Cardiac muscle cell (in vitro differentiated cells and primary cell): ENCODE measurements around the gene SNAP91. TPM values are rescaled to one million over a fixed set of nuclear protein-coding genes. Genes with fewer than 3 reads are reported as not detected.
"Not testable (repeated sequence)": the region's sequence is repeated elsewhere in the genome, so short reads cannot be mapped to it uniquely, and the experiment has no call there.

Experiments used
- DNase-seq, 2 donors: peaks; one replicate each; pipeline versions ENCODE4 v3.0.0 to v3.0.0-alpha.2; 2010 to 2017; ENCODE audit warnings: low read depth in 1 of 2, low spot score in 1 of 2
- H3K27ac ChIP-seq: fragments of 200-600 bp; sonication (generic); 2 replicates; pipeline ENCODE4 v1.5.1; 2016
- H3K27me3 ChIP-seq: fragments of 200-600 bp; sonication (generic); 2 replicates; pipeline ENCODE4 v1.6.0; 2016; ENCODE audit warnings: control low read depth
- H3K36me3 ChIP-seq: fragments of 200-600 bp; sonication (generic); 2 replicates; pipeline ENCODE4 v1.5.1; 2016; ENCODE audit warnings: control low read depth
- H3K4me1 ChIP-seq: fragments of 200-600 bp; sonication (generic); 2 replicates; pipeline ENCODE4 v1.8.1; 2017; ENCODE audit warnings: low read depth, mild to moderate bottlenecking, mixed run types
- H3K4me3 ChIP-seq: fragments of 200-600 bp; sonication (generic); 2 replicates; pipeline ENCODE4 v1.5.1; 2016; ENCODE audit warnings: mild to moderate bottlenecking
- H3K9me3 ChIP-seq: fragments of 200-600 bp; sonication (generic); 2 replicates; pipeline ENCODE4 v1.5.1; 2017; ENCODE audit warnings: low read depth, mild to moderate bottlenecking, control low read depth
- CTCF ChIP-seq: IDR thresholded peaks from 2 replicates; pipeline ENCODE4 v1.5.1; 2012; ENCODE audit warnings: low read depth, mild to moderate bottlenecking, low read length
- polyA plus RNA-seq: library from polyadenylated mRNA; unstranded; fragments of >200 nt; fragmentation: Nextera tagmentation; extraction: Ambion mirVana; gene quantifications from 2 replicates; pipeline ENCODE4 v1.2.1, GENCODE V29; 2016
- total RNA-seq: library from RNA; depleted of rRNA; stranded (reverse); fragments of >200 nt; gene quantifications from 2 replicates; pipeline ENCODE4 v1.2.3, GENCODE V29; 2016

SNAP91 gene, protein sequence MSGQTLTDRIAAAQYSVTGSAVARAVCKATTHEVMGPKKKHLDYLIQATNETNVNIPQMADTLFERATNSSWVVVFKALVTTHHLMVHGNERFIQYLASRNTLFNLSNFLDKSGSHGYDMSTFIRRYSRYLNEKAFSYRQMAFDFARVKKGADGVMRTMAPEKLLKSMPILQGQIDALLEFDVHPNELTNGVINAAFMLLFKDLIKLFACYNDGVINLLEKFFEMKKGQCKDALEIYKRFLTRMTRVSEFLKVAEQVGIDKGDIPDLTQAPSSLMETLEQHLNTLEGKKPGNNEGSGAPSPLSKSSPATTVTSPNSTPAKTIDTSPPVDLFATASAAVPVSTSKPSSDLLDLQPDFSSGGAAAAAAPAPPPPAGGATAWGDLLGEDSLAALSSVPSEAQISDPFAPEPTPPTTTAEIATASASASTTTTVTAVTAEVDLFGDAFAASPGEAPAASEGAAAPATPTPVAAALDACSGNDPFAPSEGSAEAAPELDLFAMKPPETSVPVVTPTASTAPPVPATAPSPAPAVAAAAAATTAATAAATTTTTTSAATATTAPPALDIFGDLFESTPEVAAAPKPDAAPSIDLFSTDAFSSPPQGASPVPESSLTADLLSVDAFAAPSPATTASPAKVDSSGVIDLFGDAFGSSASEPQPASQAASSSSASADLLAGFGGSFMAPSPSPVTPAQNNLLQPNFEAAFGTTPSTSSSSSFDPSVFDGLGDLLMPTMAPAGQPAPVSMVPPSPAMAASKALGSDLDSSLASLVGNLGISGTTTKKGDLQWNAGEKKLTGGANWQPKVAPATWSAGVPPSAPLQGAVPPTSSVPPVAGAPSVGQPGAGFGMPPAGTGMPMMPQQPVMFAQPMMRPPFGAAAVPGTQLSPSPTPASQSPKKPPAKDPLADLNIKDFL
- total RNA-seq (18.3 and 26.0 TPM in 2 replicates), polyA plus RNA-seq (27.4 and 29.0 TPM in 2 replicates)

DNA sequence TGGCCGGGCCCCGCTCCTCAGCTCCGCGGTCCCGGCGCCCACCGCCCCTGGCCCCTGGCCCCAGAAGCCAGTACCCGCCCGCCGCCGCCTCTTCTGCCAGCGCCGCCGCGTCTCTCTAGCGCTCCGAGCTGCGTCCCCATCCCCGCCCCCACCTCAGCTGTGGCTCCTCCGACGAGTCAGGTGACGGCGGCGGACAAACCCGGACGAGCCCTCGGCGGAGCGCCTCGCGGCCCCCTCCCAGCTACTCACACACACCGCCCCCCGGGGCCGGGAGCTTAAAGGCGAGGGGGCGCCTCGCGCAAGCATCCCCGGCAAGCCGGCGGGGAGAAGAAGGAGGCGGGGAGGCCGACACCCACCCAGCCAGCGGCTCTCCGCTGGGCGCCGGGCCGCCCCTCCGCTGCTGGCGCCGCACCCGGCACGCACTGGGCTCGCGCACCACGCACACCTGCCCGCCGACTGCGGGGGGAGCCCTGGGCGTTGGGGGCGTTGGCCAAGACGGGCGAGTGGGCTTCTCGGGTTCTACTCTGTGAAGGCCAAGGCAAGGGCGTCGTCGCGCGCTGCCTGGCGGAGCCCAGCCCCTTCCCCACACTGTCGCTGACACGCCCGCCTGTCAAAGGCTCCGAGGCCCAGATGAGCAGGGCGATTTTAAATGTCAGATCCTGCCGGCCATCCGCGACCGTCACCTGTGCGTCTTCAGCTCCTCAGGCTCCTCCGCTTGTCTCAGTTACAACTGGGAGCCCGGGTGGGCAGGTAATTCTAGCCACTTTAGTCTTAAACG is at the start of gene SNAP91:
TSS of gene SNAP91 (minus strand) at position 132 of the 778 bp plus-strand sequence. CDS start 1,174 bp downstream, outside the sequence.
- Histone ChIP-seq H3K27ac (no peak within 1 kb of the TSS), H3K4me3 (peak within 1 kb of the TSS; percentile 87), H3K36me3 (no peaks in the 10 kb centered on the region), H3K9me3 (no peaks in the 10 kb centered on the region), H3K27me3 (peaks cover 52% of the 10 kb centered on the region), H3K4me1 (no peaks in the 10 kb centered on the region)
- DNase-seq, result peak; percentile 22 to 92
- TF ChIP-seq CTCF, result no peak

DNA sequence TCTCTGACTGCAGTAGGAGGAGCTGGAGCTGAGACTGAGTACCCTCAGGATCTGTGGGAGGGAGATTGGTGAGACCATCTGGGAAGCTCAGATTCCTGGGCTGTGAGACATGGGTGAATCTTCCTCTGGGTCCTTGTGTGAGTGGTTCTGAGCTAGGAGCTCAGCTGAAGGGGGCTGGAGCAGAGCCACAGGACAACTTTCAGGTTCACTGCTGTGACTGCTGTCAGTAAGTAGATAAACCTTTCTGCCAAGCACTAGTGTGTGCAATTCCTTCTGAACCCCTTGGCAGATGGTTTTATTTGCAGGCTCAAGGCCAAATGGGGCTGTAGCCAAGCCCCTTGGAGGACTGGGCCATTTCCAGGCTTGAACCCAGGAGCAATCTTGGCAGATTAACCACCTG is 49.6 kb upstream of the SNAP91 start:
- no peaks in the 10 kb centered on the region for H3K27me3 ChIP-seq
- H3K4me1 ChIP-seq, result peaks cover 16% of the 10 kb centered on the region
- H3K36me3 ChIP-seq, result no peaks in the 10 kb centered on the region
- no peaks in the 10 kb centered on the region for H3K9me3 ChIP-seq
- DNase-seq, result no peak
- TF ChIP-seq CTCF, result no peak
- no peak overlapping the region for H3K4me3 ChIP-seq
- no peak overlapping the region for H3K27ac ChIP-seq

GRCh38 chr6:83757021-83757420 is 48.1 kb upstream of the SNAP91 start:
- Histone ChIP-seq H3K4me1 (peaks cover 16% of the 10 kb centered on the region), H3K27me3 (no peaks in the 10 kb centered on the region), H3K27ac (no peak overlapping the region), H3K9me3 (no peaks in the 10 kb centered on the region), H3K36me3 (no peaks in the 10 kb centered on the region), H3K4me3 (no peak overlapping the region)
- no peak for TF ChIP-seq CTCF
- DNase-seq, result no peak

GRCh38 chr6:83756565-83756964 is 47.7 kb upstream of the SNAP91 start:
- no peak for DNase-seq
- Histone ChIP-seq H3K9me3 (no peaks in the 10 kb centered on the region), H3K4me3 (no peak overlapping the region), H3K36me3 (no peaks in the 10 kb centered on the region), H3K27me3 (no peaks in the 10 kb centered on the region), H3K27ac (no peak overlapping the region), H3K4me1 (peaks cover 16% of the 10 kb centered on the region)
- TF ChIP-seq CTCF, result no peak

DNA sequence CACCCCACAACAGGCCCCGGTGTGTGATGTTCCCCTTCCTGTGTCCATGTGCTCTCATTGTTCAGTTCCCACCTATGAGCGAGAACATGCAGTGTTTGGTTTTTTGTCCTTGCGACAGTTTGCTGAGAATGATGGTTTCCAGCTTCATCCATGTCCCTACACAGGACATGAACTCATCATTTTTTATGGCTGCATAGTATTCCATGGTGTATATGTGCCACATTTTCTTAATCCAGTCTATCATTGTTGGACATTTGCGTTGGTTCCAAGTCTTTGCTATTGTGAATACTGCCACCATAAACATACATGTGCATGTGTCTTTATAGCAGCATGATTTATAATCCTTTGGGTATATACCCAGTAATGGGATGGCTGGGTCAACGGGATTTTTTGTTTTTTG is 43.5 kb upstream of the SNAP91 start:
- H3K9me3 ChIP-seq, DNase-seq, H3K27me3 ChIP-seq, H3K4me1 ChIP-seq, H3K36me3 ChIP-seq, H3K4me3 ChIP-seq, H3K27ac ChIP-seq: not testable (repeated sequence)
